AG04450 (cell line): ENCODE results near the gene CFAP69. TPM values are rescaled to one million over a fixed set of nuclear protein-coding genes. Genes with fewer than 3 reads are reported as not detected.
A peak's percentile ranks its signal among the peaks of the same experiment; 100 is the strongest.

Experiments used
- CTCF ChIA-PET: fragments of 300-600, 350-600 bp; formaldehyde crosslinking; extraction: SDS; loops from one replicate; lab custom pipeline; 2022; ENCODE audit warnings: antibody characterized with exemption, inconsistent platforms; lab: Charles Lee
- POLR2A ChIA-PET: fragments of 350-600 bp; formaldehyde crosslinking; extraction: SDS; loops from one replicate; lab custom pipeline; 2021; ENCODE audit warnings: antibody characterized with exemption, inconsistent platforms; lab: Yijun Ruan, JAX
- DNase-seq: peaks from one replicate; pipeline ENCODE4 v3.0.0-alpha.2; 2011; ENCODE audit warnings: low read depth, low spot score
- H3K27ac ChIP-seq: one replicate; pipeline ENCODE4 v1.5.1; 2012; ENCODE audit warnings: low read depth, low read length, control low read depth
- H3K27me3 ChIP-seq: one replicate; pipeline ENCODE4 v1.6.0; 2012; ENCODE audit warnings: low read length; ENCODE audit not compliant: control insufficient read depth, insufficient read depth
- H3K4me3 ChIP-seq: 2 replicates; pipeline ENCODE4 v1.5.1; 2011; ENCODE audit warnings: mild to moderate bottlenecking, low read depth, low read length, control low read depth
- H3K9me3 ChIP-seq: 2 replicates; pipeline ENCODE4 v1.5.1; 2012; ENCODE audit warnings: low read length; ENCODE audit not compliant: control insufficient read depth, insufficient read depth
- polyA plus RNA-seq: library from polyadenylated mRNA; depleted of rRNA; stranded (reverse); fragments of >200 nt; gene quantifications from 2 replicates; pipeline ENCODE4 v1.2.3, GENCODE V29; 2011
- TF ChIP-seq, protein P1 (sequence below): IDR thresholded peaks from 2 replicates; pipeline ENCODE4 v1.5.1; 2011; ENCODE audit warnings: low read depth, low read length, control low read depth, inconsistent platforms

Gene CFAP69
- polyA plus RNA-seq, 1 experiment: 2.4 TPM

DNA sequence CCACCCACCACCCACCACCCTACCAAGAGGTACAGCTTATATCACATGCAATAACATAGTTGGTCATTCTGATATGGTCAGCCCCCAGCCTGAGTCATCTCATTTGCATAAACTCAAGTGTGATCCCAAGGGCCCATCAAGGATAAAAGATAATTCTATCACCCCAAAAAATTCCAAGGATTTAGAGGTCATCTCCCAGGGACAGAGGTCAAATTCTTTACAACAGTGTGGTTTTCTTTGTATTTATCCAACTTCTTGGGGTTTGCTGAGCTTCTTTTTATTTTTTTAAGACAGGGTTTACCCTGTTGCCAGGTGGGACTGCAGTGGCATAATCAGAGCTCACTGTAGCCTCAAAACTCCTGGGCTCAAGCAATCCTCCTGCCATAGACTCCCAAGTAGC lies 92.1 kb downstream of the CFAP69 start:
- ChIA-PET CTCF (interaction anchor here (1.1 kb wide), 1 partner anchor 9 kb away, joined by 4 read pairs; no protein-coding TSS in a partner anchor), POLR2A (no interaction called here)
- Histone ChIP-seq H3K4me3 (no peak overlapping the region), H3K27ac (no peak overlapping the region), H3K9me3 (peaks cover 4% of the 10 kb centered on the region; the same call in 1 of the 2 replicates), H3K27me3 (no peaks in the 10 kb centered on the region)
- no peak for DNase-seq
- TF ChIP-seq, protein P1, sequence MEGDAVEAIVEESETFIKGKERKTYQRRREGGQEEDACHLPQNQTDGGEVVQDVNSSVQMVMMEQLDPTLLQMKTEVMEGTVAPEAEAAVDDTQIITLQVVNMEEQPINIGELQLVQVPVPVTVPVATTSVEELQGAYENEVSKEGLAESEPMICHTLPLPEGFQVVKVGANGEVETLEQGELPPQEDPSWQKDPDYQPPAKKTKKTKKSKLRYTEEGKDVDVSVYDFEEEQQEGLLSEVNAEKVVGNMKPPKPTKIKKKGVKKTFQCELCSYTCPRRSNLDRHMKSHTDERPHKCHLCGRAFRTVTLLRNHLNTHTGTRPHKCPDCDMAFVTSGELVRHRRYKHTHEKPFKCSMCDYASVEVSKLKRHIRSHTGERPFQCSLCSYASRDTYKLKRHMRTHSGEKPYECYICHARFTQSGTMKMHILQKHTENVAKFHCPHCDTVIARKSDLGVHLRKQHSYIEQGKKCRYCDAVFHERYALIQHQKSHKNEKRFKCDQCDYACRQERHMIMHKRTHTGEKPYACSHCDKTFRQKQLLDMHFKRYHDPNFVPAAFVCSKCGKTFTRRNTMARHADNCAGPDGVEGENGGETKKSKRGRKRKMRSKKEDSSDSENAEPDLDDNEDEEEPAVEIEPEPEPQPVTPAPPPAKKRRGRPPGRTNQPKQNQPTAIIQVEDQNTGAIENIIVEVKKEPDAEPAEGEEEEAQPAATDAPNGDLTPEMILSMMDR: no peak

DNA sequence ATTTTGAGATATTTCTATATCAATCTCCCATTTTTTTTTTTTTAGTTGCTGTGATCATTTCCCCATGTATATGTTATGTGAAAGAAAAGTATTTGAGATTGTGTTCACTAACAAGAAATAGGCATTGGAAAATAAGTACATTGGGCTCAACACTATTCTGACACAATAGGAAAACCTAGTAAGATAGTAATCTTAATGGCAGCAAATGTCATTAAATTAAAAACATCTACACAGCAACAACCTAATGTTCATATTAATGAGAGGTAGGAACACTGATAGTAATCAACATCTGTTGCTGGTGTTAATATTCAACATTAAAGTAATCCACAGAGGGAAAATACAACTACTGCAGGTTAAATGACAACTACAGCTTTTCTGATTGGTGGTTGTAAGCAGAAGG lies 100.0 kb downstream of the CFAP69 start:
- no peak overlapping the region for H3K27ac ChIP-seq
- no peaks in the 10 kb centered on the region for H3K27me3 ChIP-seq
- DNase-seq: no peak
- H3K9me3 ChIP-seq: no peaks in the 10 kb centered on the region
- ChIA-PET CTCF (interaction anchor here (1.3 to 2.0 kb wide), 7 partner anchors 10 to 83 kb away, joined by 3 to 8 read pairs (median 6); no protein-coding TSS in a partner anchor), POLR2A (interaction anchor here (1.2 kb wide), 1 partner anchor 59 kb away, joined by 4 read pairs; the partner anchor contains the start of gene CLDN12)
- no peak overlapping the region for H3K4me3 ChIP-seq
- TF ChIP-seq, protein P1: no peak

DNA sequence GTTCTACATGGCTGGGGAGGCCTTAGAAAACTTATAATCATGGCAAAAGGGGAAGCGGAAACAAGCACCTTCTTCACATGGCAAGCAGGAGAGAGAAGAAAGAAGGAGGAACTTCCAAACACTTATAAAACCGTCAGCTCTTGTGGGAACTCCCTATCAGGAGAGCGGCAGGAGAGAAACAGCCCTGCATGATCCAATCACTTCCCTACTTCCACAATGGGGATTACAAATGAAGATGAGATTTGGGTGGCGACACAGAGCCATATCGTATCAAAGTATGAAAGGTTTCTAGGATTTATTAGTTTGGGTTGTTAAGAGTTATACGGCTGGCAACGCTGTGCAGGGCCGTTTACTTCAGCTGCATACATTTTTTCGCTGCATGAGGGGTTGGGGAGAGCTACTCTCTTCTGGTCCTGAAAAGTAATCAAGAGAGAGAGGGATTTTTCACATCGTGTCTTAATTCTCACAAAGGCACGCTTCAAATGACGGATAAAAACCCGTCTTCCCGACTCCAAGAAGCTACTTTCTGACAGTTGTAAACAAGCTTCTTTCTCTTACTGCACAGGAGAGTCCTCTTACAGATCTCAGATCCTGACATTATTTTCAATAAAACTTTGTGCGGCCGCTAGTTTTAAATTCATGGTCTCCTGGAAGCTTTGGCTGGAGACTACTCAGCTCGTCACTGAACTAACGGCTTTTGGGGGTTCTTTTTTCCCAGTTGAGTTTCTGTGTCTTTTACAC lies 100.8 kb downstream of the CFAP69 start:
- Histone ChIP-seq H3K9me3 (no peaks in the 10 kb centered on the region), H3K27me3 (no peaks in the 10 kb centered on the region), H3K4me3 (peak overlapping the region; percentile 92), H3K27ac (peak overlapping the region; percentile 77)
- ChIA-PET CTCF (interaction anchor here (0.8 to 2.0 kb wide), 26 partner anchors 9 to 192 kb away, joined by 3 to 12 read pairs (median 4); partner anchors contain the start of genes CLDN12, STEAP1 and STEAP2), POLR2A (interaction anchor here (1.2 kb wide), 1 partner anchor 58 kb away, joined by 4 read pairs; the partner anchor contains the start of gene CLDN12)
- TF ChIP-seq, protein P1: no peak
- no peak for DNase-seq

DNA sequence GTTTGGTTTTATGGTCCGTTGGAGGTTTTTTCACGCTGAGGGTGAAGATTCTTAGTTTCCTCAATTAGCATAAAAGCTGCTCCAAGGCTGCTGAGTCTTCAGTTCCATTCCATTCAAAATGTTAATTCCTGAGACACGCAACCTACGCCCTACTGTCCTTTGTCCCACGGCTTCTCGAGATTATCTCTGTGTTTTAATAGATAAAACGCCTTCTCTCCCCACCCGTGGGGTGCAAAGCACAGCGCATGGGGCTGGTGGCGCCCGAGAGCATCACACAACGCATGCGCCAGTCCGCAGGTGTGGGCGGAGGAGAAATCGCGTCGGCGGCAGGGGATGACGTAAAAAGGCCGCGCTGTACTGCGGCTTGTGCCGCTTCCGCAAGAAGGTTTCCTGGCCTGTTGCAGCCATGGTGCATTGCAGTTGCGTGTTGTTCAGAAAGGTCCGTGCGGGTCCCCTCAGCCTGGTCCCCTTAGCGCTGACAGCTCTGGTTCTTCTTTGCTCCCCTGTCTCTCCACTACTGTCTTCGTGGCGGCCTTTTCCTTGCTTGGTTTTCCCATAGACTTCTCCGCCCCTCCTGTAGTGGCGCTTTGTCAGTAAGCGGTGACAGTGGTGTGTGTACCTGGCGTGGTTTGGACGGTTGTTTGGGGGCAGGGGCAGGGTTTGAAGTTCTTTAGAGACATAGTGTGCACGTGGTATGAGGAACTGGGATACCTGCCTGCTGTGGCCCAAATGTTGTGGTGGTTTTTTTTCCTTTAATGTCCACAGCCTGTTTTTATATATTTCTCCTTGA lies 101.6 kb downstream of the CFAP69 start, which contains the start of gene GTPBP10:
Gene GTPBP10 (plus strand): TSS at position 381 of the 790 bp plus-strand sequence. CDS start 26 bp downstream, at position 407.
- Histone ChIP-seq H3K9me3 (no peaks in the 10 kb centered on the region), H3K4me3 (peak within 1 kb of the TSS; percentile 92), H3K27ac (peak within 1 kb of the TSS; percentile 77), H3K27me3 (no peaks in the 10 kb centered on the region)
- TF ChIP-seq, protein P1: peak; percentile 75
- ChIA-PET CTCF (interaction anchor here (0.8 to 2.0 kb wide), 26 partner anchors 9 to 193 kb away, joined by 3 to 12 read pairs (median 4); partner anchors contain the start of genes CLDN12, STEAP1 and STEAP2), POLR2A (interaction anchor here (1.2 kb wide), 1 partner anchor 57 kb away, joined by 4 read pairs; the partner anchor contains the start of gene CLDN12)
- peak; percentile 90 for DNase-seq
